HG03159 (cell line): ENCODE measurements around the gene NRAP.
"Not testable (repeated sequence)": the region's sequence is repeated elsewhere in the genome, so short reads cannot be mapped to it uniquely, and the experiment has no call there.

ENCODE experiments used
- ATAC-seq: cut with Tn5 transposase; IDR thresholded peaks from one replicate; pipeline ENCODE4 v1.9.1; 2021; ENCODE audit warnings: mild to moderate bottlenecking, moderate library complexity; ENCODE audit not compliant: unreplicated experiment

The NRAP gene

GRCh38 chr10:113683300-113683699 lies 19.5 kb upstream of the NRAP start:
- no peak for ATAC-seq

GRCh38 chr10:113681533-113682470 lies 18.0 kb upstream of the NRAP start:
- ATAC-seq = peak; percentile 60

- peak; percentile 19 for ATAC-seq
Observed at GRCh38 chr10:113680190-113681111, 16.6 kb upstream of the NRAP start.

- ATAC-seq = peak; percentile 72
Observed at GRCh38 chr10:113679463-113680189, 15.8 kb upstream of the NRAP start, which contains the start of gene CASP7. Gene CASP7 (plus strand): TSS chr10:113679912. CDS start chr10:113697494, 17,582 bp downstream.

- peak; percentile 75 for ATAC-seq
Observed at GRCh38 chr10:113666682-113667252, 2.9 kb upstream of the NRAP start.

- no peak for ATAC-seq
Observed at GRCh38 chr10:113665806-113666354, 2.0 kb upstream of the NRAP start.

GRCh38 chr10:113665352-113665751 lies 1.5 kb upstream of the NRAP start:
- ATAC-seq = no peak

- ATAC-seq = no peak
Observed at GRCh38 chr10:113663142-113663541, 699 bp downstream of the NRAP start.

GRCh38 chr10:113661332-113661731 lies 2.5 kb downstream of the NRAP start:
- no peak for ATAC-seq

- ATAC-seq = no peak
Observed at GRCh38 chr10:113657544-113657943, 6.3 kb downstream of the NRAP start.

- no peak for ATAC-seq
Observed at GRCh38 chr10:113656896-113657295, 6.9 kb downstream of the NRAP start.

- ATAC-seq = not testable (repeated sequence)
Observed at GRCh38 chr10:113652456-113652855, 11.4 kb downstream of the NRAP start.

- no peak for ATAC-seq
Observed at GRCh38 chr10:113651898-113652297, 11.9 kb downstream of the NRAP start.

GRCh38 chr10:113651021-113651420 lies 12.8 kb downstream of the NRAP start:
- ATAC-seq = no peak

GRCh38 chr10:113650172-113650571 lies 13.7 kb downstream of the NRAP start:
- ATAC-seq = no peak

GRCh38 chr10:113648478-113648877 lies 15.4 kb downstream of the NRAP start:
- no peak for ATAC-seq

- no peak for ATAC-seq
Observed at GRCh38 chr10:113647812-113648211, 16.0 kb downstream of the NRAP start.

GRCh38 chr10:113646336-113647201 lies 17.3 kb downstream of the NRAP start:
- ATAC-seq = no peak
